ENCODE measurements around the gene PEAR1.

DNA sequence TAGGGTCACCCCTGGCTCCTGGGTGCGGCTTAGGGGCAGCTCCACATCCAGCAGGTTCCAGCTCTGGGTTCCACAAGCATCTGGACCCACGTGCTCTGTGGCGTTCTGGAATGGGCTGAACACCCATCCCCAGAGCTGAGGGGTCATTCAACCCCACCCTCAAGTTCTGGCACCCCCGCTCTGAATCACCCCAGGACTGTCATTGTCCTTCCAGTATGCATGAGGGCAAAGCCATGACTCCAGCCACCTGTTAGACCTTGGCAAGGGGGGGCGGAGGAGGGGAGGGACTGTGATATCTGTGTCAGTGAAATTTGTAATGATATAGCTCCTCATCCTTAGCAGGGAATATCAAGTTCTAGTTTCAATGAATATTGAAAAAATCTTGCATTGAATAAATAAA lies 46.9 kb upstream of the PEAR1 start:
- TF ChIP-seq ZFX (IDR thresholded peaks at IDR 0.05) (no peak), POLR2AphosphoS5 (IDR thresholded peaks at IDR 0.05; ENCODE audit: low read depth, low read length) (no peak), SIN3A (IDR thresholded peaks at IDR 0.05; ENCODE audit: low read depth) (no peak), EZH2 (IDR thresholded peaks at IDR 0.05) (no peak), POLR2A (IDR thresholded peaks at IDR 0.05; ENCODE audit: borderline replicate concordance, extremely low read depth, insufficient read depth, insufficient read length) (no peak), SRF (IDR thresholded peaks at IDR 0.05; ENCODE audit: low read depth) (no peak), CEBPB (IDR thresholded peaks at IDR 0.05; ENCODE audit: low read depth) (no peak), YY1 (IDR thresholded peaks at IDR 0.05; ENCODE audit: extremely low read depth, insufficient replicate concordance, low read depth, low read length) (no peak), EZH2phosphoT487 (IDR thresholded peaks at IDR 0.05; ENCODE audit: borderline replicate concordance) (no peak), EGR1 (IDR thresholded peaks at IDR 0.05; ENCODE audit: low read depth) (no peak)
- TF ChIP-seq, protein P1, sequence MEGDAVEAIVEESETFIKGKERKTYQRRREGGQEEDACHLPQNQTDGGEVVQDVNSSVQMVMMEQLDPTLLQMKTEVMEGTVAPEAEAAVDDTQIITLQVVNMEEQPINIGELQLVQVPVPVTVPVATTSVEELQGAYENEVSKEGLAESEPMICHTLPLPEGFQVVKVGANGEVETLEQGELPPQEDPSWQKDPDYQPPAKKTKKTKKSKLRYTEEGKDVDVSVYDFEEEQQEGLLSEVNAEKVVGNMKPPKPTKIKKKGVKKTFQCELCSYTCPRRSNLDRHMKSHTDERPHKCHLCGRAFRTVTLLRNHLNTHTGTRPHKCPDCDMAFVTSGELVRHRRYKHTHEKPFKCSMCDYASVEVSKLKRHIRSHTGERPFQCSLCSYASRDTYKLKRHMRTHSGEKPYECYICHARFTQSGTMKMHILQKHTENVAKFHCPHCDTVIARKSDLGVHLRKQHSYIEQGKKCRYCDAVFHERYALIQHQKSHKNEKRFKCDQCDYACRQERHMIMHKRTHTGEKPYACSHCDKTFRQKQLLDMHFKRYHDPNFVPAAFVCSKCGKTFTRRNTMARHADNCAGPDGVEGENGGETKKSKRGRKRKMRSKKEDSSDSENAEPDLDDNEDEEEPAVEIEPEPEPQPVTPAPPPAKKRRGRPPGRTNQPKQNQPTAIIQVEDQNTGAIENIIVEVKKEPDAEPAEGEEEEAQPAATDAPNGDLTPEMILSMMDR (IDR thresholded peaks at IDR 0.05 in 2 of 3, conservative IDR thresholded peaks at IDR 0.05 in 1 of 3; ENCODE audit: borderline replicate concordance in 1 of 3, insufficient read depth in 1 of 3, low read depth in 2 of 3, low read length in 2 of 3) = no peak
- TF ChIP-seq, protein P2, sequence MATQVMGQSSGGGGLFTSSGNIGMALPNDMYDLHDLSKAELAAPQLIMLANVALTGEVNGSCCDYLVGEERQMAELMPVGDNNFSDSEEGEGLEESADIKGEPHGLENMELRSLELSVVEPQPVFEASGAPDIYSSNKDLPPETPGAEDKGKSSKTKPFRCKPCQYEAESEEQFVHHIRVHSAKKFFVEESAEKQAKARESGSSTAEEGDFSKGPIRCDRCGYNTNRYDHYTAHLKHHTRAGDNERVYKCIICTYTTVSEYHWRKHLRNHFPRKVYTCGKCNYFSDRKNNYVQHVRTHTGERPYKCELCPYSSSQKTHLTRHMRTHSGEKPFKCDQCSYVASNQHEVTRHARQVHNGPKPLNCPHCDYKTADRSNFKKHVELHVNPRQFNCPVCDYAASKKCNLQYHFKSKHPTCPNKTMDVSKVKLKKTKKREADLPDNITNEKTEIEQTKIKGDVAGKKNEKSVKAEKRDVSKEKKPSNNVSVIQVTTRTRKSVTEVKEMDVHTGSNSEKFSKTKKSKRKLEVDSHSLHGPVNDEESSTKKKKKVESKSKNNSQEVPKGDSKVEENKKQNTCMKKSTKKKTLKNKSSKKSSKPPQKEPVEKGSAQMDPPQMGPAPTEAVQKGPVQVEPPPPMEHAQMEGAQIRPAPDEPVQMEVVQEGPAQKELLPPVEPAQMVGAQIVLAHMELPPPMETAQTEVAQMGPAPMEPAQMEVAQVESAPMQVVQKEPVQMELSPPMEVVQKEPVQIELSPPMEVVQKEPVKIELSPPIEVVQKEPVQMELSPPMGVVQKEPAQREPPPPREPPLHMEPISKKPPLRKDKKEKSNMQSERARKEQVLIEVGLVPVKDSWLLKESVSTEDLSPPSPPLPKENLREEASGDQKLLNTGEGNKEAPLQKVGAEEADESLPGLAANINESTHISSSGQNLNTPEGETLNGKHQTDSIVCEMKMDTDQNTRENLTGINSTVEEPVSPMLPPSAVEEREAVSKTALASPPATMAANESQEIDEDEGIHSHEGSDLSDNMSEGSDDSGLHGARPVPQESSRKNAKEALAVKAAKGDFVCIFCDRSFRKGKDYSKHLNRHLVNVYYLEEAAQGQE (IDR thresholded peaks at IDR 0.05; ENCODE audit: low read depth) = no peak
- TF ChIP-seq, protein P3, sequence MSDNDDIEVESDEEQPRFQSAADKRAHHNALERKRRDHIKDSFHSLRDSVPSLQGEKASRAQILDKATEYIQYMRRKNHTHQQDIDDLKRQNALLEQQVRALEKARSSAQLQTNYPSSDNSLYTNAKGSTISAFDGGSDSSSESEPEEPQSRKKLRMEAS (IDR thresholded peaks at IDR 0.05) = no peak
- TF ChIP-seq, protein P4, sequence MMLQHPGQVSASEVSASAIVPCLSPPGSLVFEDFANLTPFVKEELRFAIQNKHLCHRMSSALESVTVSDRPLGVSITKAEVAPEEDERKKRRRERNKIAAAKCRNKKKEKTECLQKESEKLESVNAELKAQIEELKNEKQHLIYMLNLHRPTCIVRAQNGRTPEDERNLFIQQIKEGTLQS (IDR thresholded peaks at IDR 0.05) = no peak
